T-cell (primary cell): ENCODE results near the gene CTNNBIP1. TPM values are rescaled to one million over a fixed set of nuclear protein-coding genes. Genes with fewer than 3 reads are reported as not detected.

Source experiments
- ATAC-seq, 4 experiments: fragments of 200-7000 bp in 3 of 4; fragments of 150-1000 bp in 1 of 4; cut with Tn5 transposase; replicated peaks in 1 of 4; 1 replicate in 3 of 4; 2 replicates in 1 of 4; pipeline ENCODE4 v1.10.0; 2021; ENCODE audit warnings: moderate library complexity in 3 of 4, mild to moderate bottlenecking in 2 of 4, moderate number of reproducible peaks in 1 of 4
- CTCF ChIA-PET, 2 donors: fragments of 300-600 bp; sonication (Branson Sonifier 250); formaldehyde crosslinking; loops; one replicate each; lab custom pipeline; 2022; ENCODE audit warnings: antibody characterized with exemption in 2 of 2; lab: Charles Lee
- POLR2A ChIA-PET, 2 donors: fragments of 300-600 bp; sonication (Branson Sonifier 250); formaldehyde crosslinking; loops; one replicate each; lab custom pipeline; 2022; ENCODE audit warnings: antibody characterized with exemption in 2 of 2; lab: Charles Lee
- DNase-seq, 35 experiments: peaks; one replicate each; pipeline versions ENCODE4 v3.0.0 to v3.0.0-alpha.2; 2013 to 2023
- H3K27ac ChIP-seq: one replicate; pipeline ENCODE4 v1.5.1; 2013; ENCODE audit warnings: low read length
- H3K27me3 ChIP-seq, 2 experiments: replicated peaks in 1 of 2; 1 replicate in 1 of 2; 2 replicates in 1 of 2; pipeline versions ENCODE4 v1.6.1 to v1.7.0; 2013; ENCODE audit warnings: low read length in 1 of 2, mixed read lengths in 1 of 2; ENCODE audit not compliant: control insufficient read depth in 2 of 2, insufficient read depth in 2 of 2; ENCODE audit errors: extremely low read depth in 1 of 2
- H3K36me3 ChIP-seq, 2 donors: 1 replicate in 1 of 2; 2 replicates in 1 of 2; pipeline versions ENCODE4 v1.6.1 to v1.7.0; 2013; ENCODE audit warnings: low read length in 1 of 2; ENCODE audit not compliant: control insufficient read depth in 2 of 2, insufficient read depth in 1 of 2; ENCODE audit errors: extremely low read depth in 1 of 2
- H3K4me1 ChIP-seq, 2 experiments: 1 replicate in 1 of 2; 2 replicates in 1 of 2; pipeline versions ENCODE4 v1.6.1 to v1.7.0; 2013; ENCODE audit warnings: low read length in 2 of 2, mixed read lengths in 1 of 2; ENCODE audit not compliant: insufficient read depth in 2 of 2, control insufficient read depth in 1 of 2; ENCODE audit errors: extremely low read depth in 1 of 2
- H3K4me3 ChIP-seq, 2 donors: 1 replicate in 1 of 2; 2 replicates in 1 of 2; pipeline versions ENCODE4 v1.5.1 to v1.7.0; 2013; ENCODE audit warnings: mild to moderate bottlenecking in 2 of 2, low read length in 1 of 2, moderate library complexity in 1 of 2; ENCODE audit not compliant: control insufficient read depth in 1 of 2; ENCODE audit errors: extremely low read depth in 1 of 2
- H3K9me3 ChIP-seq: 2 replicates; pipeline ENCODE4 v1.7.0; 2013
- H3K27ac Mint-ChIP-seq, 2 donors: one replicate each; pipeline ENCODE4 v1.8.0; 2020 to 2021; ENCODE audit warnings: mild to moderate bottlenecking in 2 of 2, mixed read lengths in 2 of 2
- H3K27me3 Mint-ChIP-seq, 2 donors: one replicate each; pipeline ENCODE4 v1.8.0; 2021 to 2022; ENCODE audit warnings: mixed read lengths in 2 of 2
- H3K36me3 Mint-ChIP-seq: one replicate; pipeline ENCODE4 v1.8.0; 2021; ENCODE audit warnings: mixed read lengths
- H3K4me1 Mint-ChIP-seq, 3 donors: one replicate each; pipeline ENCODE4 v1.8.0; 2020 to 2022; ENCODE audit warnings: mixed read lengths in 3 of 3, mild to moderate bottlenecking in 1 of 3
- H3K4me3 Mint-ChIP-seq, 3 donors: one replicate each; pipeline ENCODE4 v1.8.0; 2020 to 2022; ENCODE audit warnings: mild to moderate bottlenecking in 3 of 3, mixed read lengths in 3 of 3, moderate library complexity in 3 of 3
- H3K9me3 Mint-ChIP-seq, 3 donors: one replicate each; pipeline ENCODE4 v1.8.0; 2020 to 2022; ENCODE audit warnings: mixed read lengths in 3 of 3
- WGBS: methylation state at CpG from one replicate; pipeline ENCODE4 v1.1.5; 2013; ENCODE audit warnings: missing lambda C conversion rate; ENCODE audit not compliant: insufficient coverage; 5-methylcytosine and 5-hydroxymethylcytosine counted together
- total RNA-seq, 35 experiments: library from RNA in 6 of 35; stranded (reverse) in 6 of 35; fragments of 120-200 nt in 1 of 35; gene quantifications; one replicate each; pipeline versions ENCODE4 v1.2.1 to v1.2.4 and lab custom pipeline; 2013 to 2026

CTNNBIP1 gene, protein sequence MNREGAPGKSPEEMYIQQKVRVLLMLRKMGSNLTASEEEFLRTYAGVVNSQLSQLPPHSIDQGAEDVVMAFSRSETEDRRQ
- 10 to 100 TPM in 1 of 5 donors, 1 to 10 TPM in 4; 9.1 to 11.1 (median 9.6) TPM for total RNA-seq
- total RNA-seq (2013): 10.3 TPM
- total RNA-seq (lab: John Stamatoyannopoulos, UW): 1.7 to 16.6 (median 9.3) reads per million in 29 experiments

GRCh38 chr1:9910076-9910422, at the start of gene CTNNBIP1:
TSS of gene CTNNBIP1 (minus strand) at chr1:9910269. CDS start at chr1:9872064, 38,205 bp downstream.
- peak within 1 kb of the TSS; percentile 96 to 99 for H3K27ac Mint-ChIP-seq
- peak within 1 kb of the TSS; percentile 70 for H3K27ac ChIP-seq
- DNase-seq (no peak), ATAC-seq (peak; percentile 80 to 86 (median 84))
- ChIA-PET CTCF (interaction anchor here in 1 of 2 donors (1.2 kb wide), 1 partner anchor 33 kb away, joined by 6 read pairs; the partner anchor contains the start of genes LZIC and NMNAT1), POLR2A (interaction anchor here in 1 of 2 donors (1.2 kb wide), 1 partner anchor 33 kb away, joined by 5 read pairs; the partner anchor contains the start of genes LZIC and NMNAT1)
- no peaks in the 10 kb centered on the region for H3K9me3 Mint-ChIP-seq
- H3K36me3 ChIP-seq: no peaks in the 10 kb centered on the region
- H3K27me3 Mint-ChIP-seq: no peaks in the 10 kb centered on the region
- peak within 1 kb of the TSS; percentile 93 to 99 (median 96) for H3K4me3 Mint-ChIP-seq
- no peaks in the 10 kb centered on the region for H3K9me3 ChIP-seq
- peak within 1 kb of the TSS; percentile 90 to 91 for H3K4me3 ChIP-seq
- 0% methylated on average over 52 of the region's 55 CpGs for WGBS
- no peaks in the 10 kb centered on the region for H3K36me3 Mint-ChIP-seq
- H3K27me3 ChIP-seq: no peaks in the 10 kb centered on the region
- peaks cover 4 to 18% of the 10 kb centered on the region in 2 experiments for H3K4me1 ChIP-seq
- H3K4me1 Mint-ChIP-seq: peaks cover 27 to 40% (median 34%) of the 10 kb centered on the region in 3 donors

DNA sequence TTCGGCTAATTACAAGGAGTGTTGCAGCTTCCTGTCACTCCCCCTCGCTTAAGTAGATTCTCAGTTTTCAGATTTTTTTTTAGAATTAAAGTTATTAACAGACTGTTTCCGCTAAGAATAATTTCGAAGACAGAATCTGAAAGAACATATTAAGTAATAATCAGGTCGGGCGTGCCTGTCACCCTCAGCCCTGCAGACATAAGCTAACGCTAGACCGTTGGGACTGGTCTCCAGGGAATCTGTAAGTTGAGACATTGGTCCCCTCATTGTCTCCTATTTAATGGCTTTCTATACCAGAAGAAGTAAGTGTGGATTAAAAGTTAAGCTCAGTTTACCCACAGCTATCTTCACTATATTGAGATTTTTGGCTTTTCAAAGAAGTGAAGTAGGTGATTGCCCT, 47.7 kb upstream of the CTNNBIP1 start:
- ATAC-seq (no peak), DNase-seq (no peak)
- WGBS: 92% methylated on average over 4 of the region's 8 CpGs
- H3K4me3 Mint-ChIP-seq: no peak overlapping the region
- ChIA-PET CTCF (interaction anchor here in 1 of 2 donors (0.7 kb wide), 1 partner anchor 90 kb away, joined by 3 read pairs; no protein-coding TSS in a partner anchor), POLR2A (no interaction called here)
- H3K27me3 Mint-ChIP-seq: no peaks in the 10 kb centered on the region
- Histone ChIP-seq H3K36me3 (no peaks in the 10 kb centered on the region), H3K4me3 (no peak overlapping the region), H3K27me3 (no peaks in the 10 kb centered on the region), H3K9me3 (no peaks in the 10 kb centered on the region), H3K27ac (no peak overlapping the region), H3K4me1 (no peaks in the 10 kb centered on the region)
- H3K4me1 Mint-ChIP-seq: no peaks in the 10 kb centered on the region
- no peaks in the 10 kb centered on the region for H3K36me3 Mint-ChIP-seq
- no peak overlapping the region for H3K27ac Mint-ChIP-seq
- H3K9me3 Mint-ChIP-seq: no peaks in the 10 kb centered on the region

GRCh38 chr1:9946315-9946714, 36.2 kb upstream of the CTNNBIP1 start:
- ChIA-PET CTCF (interaction anchor here (0.7 to 1.7 kb wide), 2 partner anchors 36 to 104 kb away, joined by 3 to 4 read pairs; no protein-coding TSS in a partner anchor), POLR2A (no interaction called here)
- Histone ChIP-seq H3K27ac (no peak overlapping the region), H3K27me3 (no peaks in the 10 kb centered on the region), H3K4me3 (no peak overlapping the region), H3K36me3 (no peaks in the 10 kb centered on the region), H3K4me1 (peaks cover 6 to 38% of the 10 kb centered on the region in 2 experiments), H3K9me3 (no peaks in the 10 kb centered on the region)
- Mint-ChIP-seq H3K27ac (no peak overlapping the region), H3K27me3 (no peaks in the 10 kb centered on the region), H3K4me3 (no peak overlapping the region), H3K4me1 (peaks cover 27 to 34% (median 33%) of the 10 kb centered on the region in 3 donors), H3K9me3 (no peaks in the 10 kb centered on the region), H3K36me3 (no peaks in the 10 kb centered on the region)
- WGBS: 95% methylated on average over 2 of the region's 2 CpGs
- DNase-seq: no peak
- ATAC-seq: no peak

DNA sequence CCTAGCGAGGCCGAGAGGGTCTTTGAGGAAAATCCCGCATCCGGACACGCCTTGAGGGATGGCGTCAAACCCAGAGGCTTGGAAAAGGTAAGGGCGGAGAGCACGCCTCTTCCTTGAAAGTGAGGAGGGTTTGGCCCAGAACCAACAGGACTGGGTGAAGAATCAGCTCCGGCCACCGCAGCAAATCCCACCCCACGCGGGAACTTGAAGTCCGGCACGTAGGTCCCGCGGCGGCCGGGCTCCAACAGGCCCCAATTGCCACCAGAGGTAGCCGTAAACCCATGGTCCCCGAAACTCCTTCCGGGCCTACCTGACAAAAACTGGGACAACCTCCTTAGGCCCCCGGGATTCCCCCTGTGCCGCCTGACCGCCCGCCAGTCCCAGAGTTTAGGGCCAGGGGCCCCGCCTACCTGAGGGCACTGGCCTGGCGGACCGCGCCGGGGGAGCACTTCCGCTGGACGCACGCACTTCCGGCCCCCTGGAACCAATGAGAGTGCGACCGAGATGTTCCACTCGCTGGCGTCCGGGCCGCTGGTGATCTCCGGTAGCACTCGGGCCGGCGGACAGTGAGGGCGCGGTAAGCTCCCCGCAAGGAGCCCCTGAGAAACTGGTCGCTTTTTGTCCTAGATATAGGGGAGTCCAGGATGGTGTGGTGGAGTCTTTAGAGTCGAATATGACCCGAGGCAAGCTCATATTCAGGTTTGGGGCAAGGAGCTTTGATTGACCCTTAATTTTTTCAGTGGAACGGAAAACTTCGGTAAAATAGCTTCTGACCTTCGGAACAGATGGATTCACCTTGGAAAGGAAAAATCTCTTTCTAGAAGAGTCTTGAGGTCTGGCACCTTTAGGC, 33.1 kb upstream of the CTNNBIP1 start, which contains the start of the genes LZIC and NMNAT1:
Gene LZIC, minus strand, starts transcription at position 453 of the 850 bp plus-strand sequence. CDS start 6,772 bp downstream, outside the sequence.
Gene NMNAT1, plus strand, starts transcription at position 537 of the 850 bp plus-strand sequence. CDS start 28,599 bp downstream, outside the sequence.
- DNase-seq (peak; percentile 66 to 92 (median 82)), ATAC-seq (peak; percentile 92 to 98 (median 96))
- Histone ChIP-seq H3K27ac (peak within 1 kb of the TSS; percentile 80), H3K4me1 (peaks cover 6 to 29% of the 10 kb centered on the region in 2 experiments), H3K36me3 (peaks cover 0 to 4% of the 10 kb centered on the region in 2 donors), H3K9me3 (no peaks in the 10 kb centered on the region), H3K27me3 (no peaks in the 10 kb centered on the region), H3K4me3 (peak within 1 kb of the TSS; percentile 62 to 84)
- H3K27ac Mint-ChIP-seq: peak within 1 kb of the TSS; percentile 96 to 97
- WGBS: under 1% methylated on average over 50 of the region's 53 CpGs
- H3K36me3 Mint-ChIP-seq: peaks cover 7% of the 10 kb centered on the region
- no peaks in the 10 kb centered on the region for H3K27me3 Mint-ChIP-seq
- peak within 1 kb of the TSS; percentile 96 to 97 (median 97) for H3K4me3 Mint-ChIP-seq
- ChIA-PET CTCF (interaction anchor here (0.6 to 1.2 kb wide), 6 partner anchors 10 to 1314 kb away, joined by 3 to 6 read pairs (median 4); partner anchors contain the start of genes CTNNBIP1 (in 1 of the 2) and SRM (in 1 of the 2)), POLR2A (interaction anchor here in 1 of 2 donors (0.5 to 1.0 kb wide), 2 partner anchors 33 to 1056 kb away, joined by 4 to 5 read pairs; partner anchors contain the start of gene CTNNBIP1)
- H3K4me1 Mint-ChIP-seq: peaks cover 24 to 32% (median 24%) of the 10 kb centered on the region in 3 donors
- no peaks in the 10 kb centered on the region for H3K9me3 Mint-ChIP-seq

- ChIA-PET CTCF (interaction anchor here (0.6 to 1.2 kb wide), 6 partner anchors 32 to 462 kb away, joined by 3 to 6 read pairs (median 4); no protein-coding TSS in a partner anchor), POLR2A (interaction anchor here in 1 of 2 donors (0.6 kb wide), 1 partner anchor 26 kb away, joined by 9 read pairs; no protein-coding TSS in a partner anchor)
- Mint-ChIP-seq H3K27me3 (no peaks in the 10 kb centered on the region), H3K36me3 (peaks cover 7% of the 10 kb centered on the region), H3K27ac (peak overlapping the region; percentile 96 to 97), H3K9me3 (no peaks in the 10 kb centered on the region), H3K4me3 (peak overlapping the region; percentile 96 to 97 (median 97)), H3K4me1 (peaks cover 21 to 35% (median 24%) of the 10 kb centered on the region in 3 donors)
- ATAC-seq (peak; percentile 17 to 52 (median 30)), DNase-seq (peak in 13 of 35 experiments; percentile 2 to 65 (median 8))
- Histone ChIP-seq H3K9me3 (no peaks in the 10 kb centered on the region), H3K4me1 (peaks cover 6 to 29% of the 10 kb centered on the region in 2 experiments), H3K36me3 (peaks cover 0 to 4% of the 10 kb centered on the region in 2 donors), H3K27ac (peak overlapping the region; percentile 80), H3K27me3 (no peaks in the 10 kb centered on the region), H3K4me3 (peak overlapping the region; percentile 62 to 84)
- 0% methylated on average over 8 of the region's 14 CpGs for WGBS
Measured at GRCh38 chr1:9942399-9942938, 32.4 kb upstream of the CTNNBIP1 start.
